AG09309 (cell line): ENCODE measurements around the gene AP4S1.

Experiments used
- DNase-seq: peaks from one replicate; pipeline ENCODE4 v3.0.0-alpha.2; 2010; ENCODE audit warnings: low read depth
- H3K4me3 ChIP-seq: 2 replicates; pipeline ENCODE4 v1.5.1; 2011; ENCODE audit warnings: mild to moderate bottlenecking, low read depth, low read length, moderate library complexity; ENCODE audit not compliant: control insufficient read depth
- TF ChIP-seq, protein P1 (sequence below): IDR thresholded peaks from 2 replicates; pipeline ENCODE4 v1.5.1; 2011; ENCODE audit warnings: mild to moderate bottlenecking, low read depth, low read length, inconsistent platforms; ENCODE audit not compliant: insufficient read depth, control insufficient read depth; ENCODE audit errors: missing control alignments

The AP4S1 gene

DNA sequence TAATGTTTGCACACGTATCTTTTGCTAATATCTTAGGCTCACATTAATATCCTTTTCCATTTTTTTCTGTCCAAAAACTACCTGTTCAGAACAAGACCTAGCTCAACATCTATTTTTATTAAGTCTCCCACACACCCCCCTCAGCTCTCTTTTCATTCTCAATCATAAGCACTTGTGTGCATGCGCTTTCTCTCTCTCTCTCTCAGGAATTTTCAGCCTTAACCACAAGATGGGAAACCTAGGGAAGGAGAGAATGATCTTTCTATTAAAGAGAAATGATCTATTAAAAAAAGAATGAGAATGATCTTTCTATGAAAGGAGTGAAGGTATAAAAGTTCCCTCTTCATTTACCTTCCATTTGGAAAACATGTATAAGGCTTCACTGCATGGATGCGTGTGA is 39.7 kb upstream of the AP4S1 start:
- TF ChIP-seq, protein P1, sequence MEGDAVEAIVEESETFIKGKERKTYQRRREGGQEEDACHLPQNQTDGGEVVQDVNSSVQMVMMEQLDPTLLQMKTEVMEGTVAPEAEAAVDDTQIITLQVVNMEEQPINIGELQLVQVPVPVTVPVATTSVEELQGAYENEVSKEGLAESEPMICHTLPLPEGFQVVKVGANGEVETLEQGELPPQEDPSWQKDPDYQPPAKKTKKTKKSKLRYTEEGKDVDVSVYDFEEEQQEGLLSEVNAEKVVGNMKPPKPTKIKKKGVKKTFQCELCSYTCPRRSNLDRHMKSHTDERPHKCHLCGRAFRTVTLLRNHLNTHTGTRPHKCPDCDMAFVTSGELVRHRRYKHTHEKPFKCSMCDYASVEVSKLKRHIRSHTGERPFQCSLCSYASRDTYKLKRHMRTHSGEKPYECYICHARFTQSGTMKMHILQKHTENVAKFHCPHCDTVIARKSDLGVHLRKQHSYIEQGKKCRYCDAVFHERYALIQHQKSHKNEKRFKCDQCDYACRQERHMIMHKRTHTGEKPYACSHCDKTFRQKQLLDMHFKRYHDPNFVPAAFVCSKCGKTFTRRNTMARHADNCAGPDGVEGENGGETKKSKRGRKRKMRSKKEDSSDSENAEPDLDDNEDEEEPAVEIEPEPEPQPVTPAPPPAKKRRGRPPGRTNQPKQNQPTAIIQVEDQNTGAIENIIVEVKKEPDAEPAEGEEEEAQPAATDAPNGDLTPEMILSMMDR: no peak
- DNase-seq: no peak
- H3K4me3 ChIP-seq: no peak overlapping the region

DNA sequence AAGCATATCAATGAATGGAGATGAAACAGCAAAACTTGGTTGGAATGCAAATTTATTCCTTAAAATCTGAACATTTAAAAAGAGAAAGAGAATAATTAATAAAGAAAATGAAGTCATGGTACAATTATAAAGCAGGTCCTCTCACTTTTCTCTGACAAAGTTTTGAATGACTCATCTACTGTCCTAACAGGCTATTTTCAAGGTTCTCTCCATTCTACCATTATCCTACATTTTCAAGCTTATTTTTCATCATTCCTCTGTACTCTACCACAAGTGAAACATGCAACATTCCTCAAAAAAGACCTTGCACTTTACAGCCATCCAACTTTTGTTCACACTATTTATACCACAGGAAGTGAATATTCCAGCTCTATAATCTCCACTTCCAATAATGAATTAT is 36.9 kb upstream of the AP4S1 start:
- TF ChIP-seq, protein P1: no peak
- no peak overlapping the region for H3K4me3 ChIP-seq
- DNase-seq: no peak

DNA sequence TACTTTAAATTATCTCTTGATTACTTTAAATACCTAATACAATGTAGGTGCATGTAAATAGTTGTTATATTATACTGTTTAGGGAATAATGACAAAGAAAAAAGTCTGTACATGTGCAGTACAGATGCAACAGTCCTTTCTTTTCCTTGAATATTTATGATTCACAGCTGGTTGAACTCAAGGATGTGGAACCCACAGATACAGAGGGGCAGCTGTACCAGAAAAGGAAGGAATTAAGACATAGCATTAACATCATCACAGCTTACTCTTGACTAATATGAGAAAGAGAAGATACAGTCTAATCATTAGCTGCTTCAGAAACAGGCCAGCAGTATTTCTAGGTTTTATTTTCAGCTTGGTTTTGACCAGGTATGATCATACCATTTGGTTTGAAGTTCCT is 34.7 kb upstream of the AP4S1 start:
- TF ChIP-seq, protein P1: no peak
- DNase-seq: no peak
- H3K4me3 ChIP-seq: no peak overlapping the region

DNA sequence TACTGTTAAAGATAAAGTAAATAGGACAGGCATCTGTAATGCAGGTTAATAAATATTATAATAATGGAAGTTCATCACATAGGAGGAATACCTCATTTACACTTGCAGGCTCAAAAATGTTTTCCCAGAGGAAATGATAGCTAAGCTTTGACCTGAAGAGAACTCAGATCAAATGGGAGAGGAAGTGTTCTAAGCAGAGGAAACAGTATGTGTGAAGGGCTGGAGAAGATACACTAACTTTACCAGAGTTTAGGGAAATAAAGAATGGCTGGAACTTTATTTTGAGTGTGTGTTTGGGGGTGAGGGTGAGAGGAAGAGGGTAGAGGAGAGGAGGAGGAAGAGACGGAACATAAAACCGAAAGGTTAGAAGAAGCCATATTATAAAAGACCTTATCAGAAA is 34.0 kb upstream of the AP4S1 start:
- no peak for DNase-seq
- TF ChIP-seq, protein P1: no peak
- no peak overlapping the region for H3K4me3 ChIP-seq

DNA sequence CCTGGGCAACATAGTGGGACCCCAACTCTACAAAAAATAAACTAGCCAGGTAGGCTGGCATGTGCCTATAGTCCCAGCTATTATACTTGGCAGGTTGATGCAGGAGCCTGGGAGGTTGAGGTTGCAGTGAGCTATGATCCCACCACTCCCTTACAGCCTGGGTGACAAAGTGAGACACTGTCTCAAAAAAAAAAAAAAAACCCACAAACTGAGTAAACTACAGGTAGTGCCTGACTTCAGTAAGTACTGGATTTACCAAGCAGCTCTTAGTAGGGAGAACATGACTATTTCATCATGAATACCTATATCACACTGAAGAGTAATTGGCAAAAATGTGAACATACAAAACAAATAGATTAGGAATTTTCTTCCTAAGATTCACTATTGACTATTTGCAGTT is 32.4 kb upstream of the AP4S1 start:
- TF ChIP-seq, protein P1: no peak
- no peak for DNase-seq
- H3K4me3 ChIP-seq: no peak overlapping the region

DNA sequence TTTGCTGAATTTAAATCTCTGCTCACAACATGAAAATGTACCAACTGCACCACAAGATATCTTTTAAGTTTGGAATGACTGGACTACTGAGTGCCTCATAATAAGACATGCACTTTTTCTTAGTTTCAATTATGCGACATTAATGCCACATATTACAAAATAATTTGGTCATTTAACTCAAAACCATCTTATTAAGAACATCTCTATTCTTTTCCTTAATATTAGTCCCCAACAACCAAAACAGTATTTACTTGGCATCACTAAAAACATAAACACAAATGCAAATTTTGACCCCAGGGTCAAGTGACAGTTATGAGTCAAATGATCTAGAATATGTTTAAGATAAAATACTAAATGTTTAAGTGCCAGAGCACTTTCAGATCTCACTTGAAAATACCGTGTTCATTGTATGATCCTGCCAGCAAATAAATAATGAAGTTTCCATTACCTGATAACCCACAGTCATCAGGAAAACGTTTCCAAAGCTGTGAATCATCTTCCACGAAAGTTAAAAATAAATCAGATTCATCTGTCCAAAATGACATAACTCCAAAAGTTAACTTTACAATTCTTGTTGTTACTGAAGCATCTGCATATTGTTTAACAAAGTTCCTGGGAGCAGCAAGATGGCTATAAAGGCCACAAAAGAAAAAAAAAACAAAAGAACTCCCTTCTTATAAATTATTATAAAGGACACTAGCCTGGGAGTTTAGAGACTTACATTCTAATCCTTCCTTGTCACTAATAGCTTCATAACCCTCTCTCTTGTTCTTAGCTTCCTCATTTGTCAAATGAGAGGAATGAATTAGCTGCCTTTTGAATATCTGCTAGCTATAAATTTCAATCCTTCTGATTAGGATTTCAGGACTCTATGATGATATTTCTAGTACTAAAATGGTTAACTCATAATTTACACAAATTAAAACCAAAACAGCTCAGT is 30.5 kb upstream of the AP4S1 start:
- DNase-seq: peak; percentile 5
- TF ChIP-seq, protein P1: no peak
- H3K4me3 ChIP-seq: no peak overlapping the region
